HepG2 (cell line): Measurements from ENCODE around the gene TTYH1. TPM values are rescaled to one million over a fixed set of nuclear protein-coding genes. Genes with fewer than 3 reads are reported as not detected.

ENCODE experiments used
- ATAC-seq: fragments of 200-7000 bp; cut with Tn5 transposase; 3 replicates; pipeline ENCODE4 v1.9.1; 2020; ENCODE audit warnings: mild to moderate bottlenecking, moderate library complexity
- BruUV-seq: library from RNA; stranded (reverse); fragments of 400-500 nt; replicated peaks from 2 replicates; lab custom pipeline; 2021; lab: Mats Ljungman, UMichigan
- CTCF ChIA-PET: fragments of 300-600 bp; formaldehyde crosslinking; extraction: SDS; loops from one replicate; lab custom pipeline; 2021; ENCODE audit warnings: low total read pairs, inconsistent platforms, low intra/inter-chr PET ratio; lab: Yijun Ruan, JAX
- POLR2A ChIA-PET: fragments of 350-600 bp; sonication (Branson Sonifier 250); formaldehyde crosslinking; loops from one replicate; lab custom pipeline; 2020; ENCODE audit warnings: antibody characterized with exemption, inconsistent platforms; lab: Yijun Ruan, JAX
- DNase-seq: peaks from one replicate; pipeline ENCODE4 v3.0.0-alpha.2; 2015; ENCODE audit warnings: low spot score
- FAIRE-seq: peaks from 3 replicates; lab custom pipeline; 2011; peaks lifted over from hg19 to GRCh38; lab: Jason Lieb, UNC
- H2AFZ ChIP-seq: one replicate; pipeline ENCODE4 v1.6.1; 2011; ENCODE audit warnings: low read length, inconsistent platforms
- H3K27ac ChIP-seq: fragments of 300-600 bp; 3 replicates; pipeline ENCODE4 v1.8.0; 2011; ENCODE audit warnings: mixed run types, mild to moderate bottlenecking, mixed read lengths, low read length, inconsistent platforms; ENCODE audit not compliant: insufficient read depth; ENCODE audit errors: extremely low read length
- H3K27me3 ChIP-seq, 2 experiments: fragments of 200-600 bp in 1 of 2; 2 replicates in 1 of 2; 3 replicates in 1 of 2; pipeline versions ENCODE4 v1.6.0 to v1.8.0; 2011; ENCODE audit warnings: low read length in 2 of 2, mild to moderate bottlenecking in 2 of 2, moderate library complexity in 2 of 2, inconsistent platforms in 1 of 2; ENCODE audit not compliant: insufficient read depth in 2 of 2, control insufficient read depth in 1 of 2
- H3K36me3 ChIP-seq, 2 experiments: fragments of 200-600 bp in 1 of 2; replicated peaks in 1 of 2; 2 replicates in 1 of 2; 3 replicates in 1 of 2; pipeline versions ENCODE4 v1.5.1 to v1.8.0; 2011; ENCODE audit warnings: low read length in 2 of 2, inconsistent platforms in 1 of 2; ENCODE audit not compliant: insufficient read depth in 2 of 2, control insufficient read depth in 1 of 2
- H3K4me1 ChIP-seq: 2 replicates; pipeline ENCODE4 v1.5.1; 2012; ENCODE audit warnings: low read length, inconsistent platforms; ENCODE audit not compliant: insufficient read depth
- H3K4me2 ChIP-seq: 2 replicates; pipeline ENCODE4 v1.6.0; 2011; ENCODE audit warnings: low read depth, low read length, inconsistent platforms
- H3K4me3 ChIP-seq, 3 experiments: fragments of 200-600 bp in 1 of 3; sonication (generic), shearing (Covaris generic) in 1 of 3; replicated peaks in 1 of 3; 2 replicates each; pipeline ENCODE4 v1.5.1; 2011 to 2016; ENCODE audit warnings: low read length in 3 of 3, inconsistent platforms in 2 of 3, low read depth in 2 of 3, mild to moderate bottlenecking in 2 of 3, control low read depth in 1 of 3, mixed read lengths in 1 of 3; ENCODE audit not compliant: insufficient read depth in 1 of 3
- H3K79me2 ChIP-seq: one replicate; pipeline ENCODE4 v1.6.1; 2011; ENCODE audit warnings: low read length, inconsistent platforms; ENCODE audit not compliant: insufficient read depth
- H3K9ac ChIP-seq: 2 replicates; pipeline ENCODE4 v1.6.0; 2011; ENCODE audit warnings: mild to moderate bottlenecking, low read depth, low read length, inconsistent platforms; ENCODE audit not compliant: insufficient read depth
- H3K9me3 ChIP-seq: 2 replicates; pipeline ENCODE4 v1.5.1; 2012; ENCODE audit warnings: mild to moderate bottlenecking, low read length
- H4K20me1 ChIP-seq: 2 replicates; pipeline ENCODE4 v1.6.0; 2011; ENCODE audit warnings: inconsistent platforms, mild to moderate bottlenecking, low read length, moderate library complexity; ENCODE audit not compliant: insufficient read depth
- DDIT3 ChIP-seq: sonication (generic); formaldehyde crosslinking; IDR thresholded peaks from 2 replicates; pipeline ENCODE4 v1.4.0; 2020; ENCODE audit warnings: mild to moderate bottlenecking, missing genetic modification reagents
- DZIP1 ChIP-seq: sonication (generic); formaldehyde crosslinking; IDR thresholded peaks from 2 replicates; pipeline ENCODE4 v1.5.0; 2020; ENCODE audit warnings: mild to moderate bottlenecking, missing genetic modification reagents
- HOXA5 ChIP-seq: sonication (generic); formaldehyde crosslinking; IDR thresholded peaks from 2 replicates; pipeline ENCODE4 v1.4.0; 2020; ENCODE audit warnings: missing genetic modification reagents
- LRRFIP1 ChIP-seq: sonication (generic); formaldehyde crosslinking; conservative IDR thresholded peaks from 2 replicates; pipeline ENCODE4 v1.4.0; 2020; ENCODE audit warnings: missing genetic modification reagents
- POLR2AphosphoS5 ChIP-seq: IDR thresholded peaks from 2 replicates; pipeline ENCODE4 v1.6.1; 2012; ENCODE audit warnings: low read depth, low read length
- TFDP1 ChIP-seq: IDR thresholded peaks from 2 replicates; pipeline ENCODE4 v1.6.1; 2016; ENCODE audit warnings: missing compliant biosample characterization, missing genetic modification reagents, borderline replicate concordance
- ZBTB42 ChIP-seq: sonication (generic); formaldehyde crosslinking; IDR thresholded peaks from 2 replicates; pipeline ENCODE4 v1.5.0; 2020; ENCODE audit warnings: mild to moderate bottlenecking, missing genetic modification reagents
- ZNF770 ChIP-seq: sonication (generic); formaldehyde crosslinking; IDR thresholded peaks from 2 replicates; pipeline ENCODE4 v1.5.0; 2020; ENCODE audit warnings: mild to moderate bottlenecking, missing genetic modification reagents
- WGBS: methylation state at CpG from one replicate; pipeline ENCODE4 v1.1.6; 2017; ENCODE audit warnings: low lambda C conversion rate; 5-methylcytosine and 5-hydroxymethylcytosine counted together
- in situ Hi-C: cut with HindIII; loops from 2 replicates; pipeline ENCODE4 v1.10.0; 2017; ENCODE audit warnings: low pct_unique_long_range_greater_than_20kb; ENCODE audit not compliant: extremely low pct_ligation_motif_present
- intact Hi-C: fragments of 100-400 bp; cut with micrococcal nuclease; formaldehyde crosslinking; loops from one replicate; pipeline ENCODE4 v1.10.0; 2022; ENCODE audit not compliant: unreplicated experiment
- polyA plus RNA-seq, 8 experiments: library from polyadenylated mRNA; depleted of rRNA in 3 of 8; stranded (reverse) in 7 of 8; unstranded in 1 of 8; fragments of >200 nt; fragmentation: Illumina TruSeq in 4 of 8; extraction: Trizol in 4 of 8; gene quantifications; 2 replicates each; pipeline versions ENCODE4 v1.2.1 to v1.2.3, GENCODE V29; 2011 to 2016; ENCODE audit warnings: low read depth in 4 of 8, missing spikeins in 1 of 8, mixed read lengths in 1 of 8; ENCODE audit not compliant: insufficient read depth in 1 of 8
- total RNA-seq, 5 experiments: library from RNA; depleted of rRNA; stranded (reverse); fragments of >200 nt; fragmentation: Illumina TruSeq; extraction: Trizol; gene quantifications; 2 replicates each; pipeline ENCODE4 v1.2.3, GENCODE V29; 2016; ENCODE audit warnings: low read depth in 1 of 5

The TTYH1 gene
- total and polyA plus RNA-seq, 2 of the 13 experiments (the other 11 are each of a cell fraction or from before 2014, with no cell fraction given): 6.9 to 19.9 TPM

GRCh38 chr19:54432144-54432738 is 17.0 kb downstream of the TTYH1 start:
- ChIA-PET CTCF (no interaction called here), POLR2A (interaction anchor here (3.9 kb wide), 1 partner anchor 12 kb away, joined by 41 read pairs; no protein-coding TSS in a partner anchor)
- H3K4me3 ChIP-seq: no peak overlapping the region
- H3K79me2 ChIP-seq: no peaks in the 10 kb centered on the region
- FAIRE-seq (no peak), ATAC-seq (no peak), DNase-seq (no peak)
- in situ Hi-C loops (no loop called here), intact Hi-C loops (no loop called here)
- H2AFZ ChIP-seq: no peak overlapping the region
- H3K27ac ChIP-seq: no peak overlapping the region
- BruUV-seq: TSS peak; percentile 24
- no peak overlapping the region for H3K9ac ChIP-seq
- WGBS: 92% methylated on average over 8 of the region's 10 CpGs
- H3K4me2 ChIP-seq: no peak overlapping the region
- no peaks in the 10 kb centered on the region; a peak in 1 of 5 replicates for H3K27me3 ChIP-seq
- no peaks in the 10 kb centered on the region for H3K4me1 ChIP-seq
- no peaks in the 10 kb centered on the region for H3K36me3 ChIP-seq
- no peaks in the 10 kb centered on the region for H4K20me1 ChIP-seq
- no peak for TF ChIP-seq TFDP1 (CRISPR knock-in tag)
- no peak for TF ChIP-seq ZNF770 (CRISPR knock-in tag)
- no peak for TF ChIP-seq LRRFIP1 (CRISPR knock-in tag)
- no peak for TF ChIP-seq HOXA5 (CRISPR knock-in tag)
- TF ChIP-seq DDIT3 (CRISPR knock-in tag): no peak
- no peak for TF ChIP-seq ZBTB42 (CRISPR knock-in tag)
- TF ChIP-seq DZIP1: no peak
- TF ChIP-seq POLR2AphosphoS5: peak; percentile 13; the same call in 1 of the 2 replicates
- H3K9me3 ChIP-seq: no peaks in the 10 kb centered on the region
